Heart right ventricle (tissue), 16 donors: ENCODE measurements around the gene UBL3. TPM values are rescaled to one million over a fixed set of nuclear protein-coding genes. Genes with fewer than 3 reads are reported as not detected.

Source experiments
- ATAC-seq, 8 donors: fragments of 200-7000 bp; cut with Tn5 transposase; one replicate each; pipeline ENCODE4 v1.9.1; 2020; ENCODE audit warnings: mild to moderate bottlenecking in 8 of 8, moderate library complexity in 8 of 8, moderate number of reproducible peaks in 1 of 8
- DNase-seq, 2 donors: peaks; one replicate each; pipeline ENCODE4 v3.0.0-alpha.2; 2020
- H3K27ac ChIP-seq, 10 donors: fragments of 200-600 bp; sonication (generic) in 2 of 10; one replicate each; pipeline versions ENCODE4 v1.5.0 to v1.8.0; 2020 to 2022; ENCODE audit warnings: mild to moderate bottlenecking in 3 of 10
- H3K27me3 ChIP-seq, 7 donors: fragments of 200-600 bp; one replicate each; pipeline ENCODE4 v1.8.0; 2021 to 2022; ENCODE audit warnings: mild to moderate bottlenecking in 2 of 7
- H3K36me3 ChIP-seq, 9 donors: fragments of 200-600 bp; sonication (generic) in 1 of 9; one replicate each; pipeline versions ENCODE4 v1.5.0 to v1.8.0; 2020 to 2022; ENCODE audit warnings: mild to moderate bottlenecking in 2 of 9
- H3K4me1 ChIP-seq, 9 donors: fragments of 200-600 bp; sonication (generic) in 1 of 9; one replicate each; pipeline versions ENCODE4 v1.5.0 to v1.8.0; 2020 to 2022; ENCODE audit warnings: mild to moderate bottlenecking in 4 of 9
- H3K4me3 ChIP-seq, 10 donors: fragments of 200-600 bp; sonication (generic) in 2 of 10; one replicate each; pipeline versions ENCODE4 v1.5.0 to v1.8.0; 2020 to 2022; ENCODE audit warnings: mild to moderate bottlenecking in 7 of 10, moderate library complexity in 2 of 10
- H3K9me3 ChIP-seq, 11 donors: fragments of 200-600 bp in 10 of 11; sonication (generic) in 2 of 11; one replicate each; pipeline versions ENCODE4 v1.5.0 to v1.8.0; 2013 to 2022; ENCODE audit warnings: mild to moderate bottlenecking in 2 of 11, control low read depth in 1 of 11, moderate library complexity in 1 of 11
- CTCF ChIP-seq, 9 donors: fragments of 200-600 bp; sonication (generic) in 2 of 9; IDR thresholded peaks; one replicate each; pipeline versions ENCODE4 v1.5.0 to v1.8.0; 2021 to 2022; ENCODE audit warnings: antibody characterized with exemption in 9 of 9, mild to moderate bottlenecking in 5 of 9, moderate library complexity in 1 of 9
- WGBS, 2 donors: extraction: QIAGEN DNeasy Blood & Tissue Kit; methylation state at CpG; one replicate each; pipeline ENCODE4 v1.1.7; 2013; ENCODE audit warnings: inconsistent platforms in 1 of 2; 5-methylcytosine and 5-hydroxymethylcytosine counted together
- intact Hi-C, 10 donors: fragments of 100-400 bp; cut with DNase I; formaldehyde crosslinking; loops; one replicate each; pipeline versions ENCODE4 v1.11.1 to v1.14.2; 2022
- polyA plus RNA-seq, 2 donors: library from polyadenylated mRNA; stranded (reverse); fragments of 200-250 nt; gene quantifications; one replicate each; pipeline ENCODE4 v1.2.3, GENCODE V29; 2013
- total RNA-seq, 10 donors: library from RNA; stranded (reverse); fragmentation: NEBNext Ultra II Directional in 3 of 10; extraction: Animal tissue kit (Norgen Biotek cat#: 25700) in 3 of 10; gene quantifications; one replicate each; pipeline versions ENCODE4 v1.2.1 to v1.2.4, GENCODE V29; 2021 to 2023
- donor health status: Arrhythmogenic right ventricular cardiomyopathy.
- donor health status: ischemic (EF 13 %, LVEDD 7.1; RV severe dilation, severe dysfunction).
- donor health status: healthy with polysubstance abuse.
- donor health status: DM: no; HTN: yes; CAD: no.
- donor health status: DM: no; HTN: no; CAD: no.
- donor health status: ischemic (EF 25% LVEDD 6.9; RV normal size, moderate dysfunction).
- donor health status: ischemic (EF 25% LVEDD 5.7; RV mildly dilated, moderate dysfunction).
- donor health status: healthy.
- donor health status: DM: yes; HTN: yes; CAD: no.
- donor health status: Ischemic cardiomyopathy.
- donor health status: ischemic (EF 35%, LVEDD 5.7; RV mildly dilated, moderate dysfunction).
- donor health status: nonischemic (EF 11% LVEDD 7.7; RV severe dilation, severe dysfunction).
- donor health status: DM: yes; HTN: yes; CAD: no.
- donor health status: PGD.
- donor health status: ischemic (EF 29% LVEDD 5.4; RV normal size, mild dysfunction).
- donor health status: nonischemic (EF 23%, LVEDD 6.1; RV moderate dilation, normal function).

UBL3 gene
- total and polyA plus RNA-seq, 12 donors, result 6.7 to 24.3 (median 20.8) TPM

DNA sequence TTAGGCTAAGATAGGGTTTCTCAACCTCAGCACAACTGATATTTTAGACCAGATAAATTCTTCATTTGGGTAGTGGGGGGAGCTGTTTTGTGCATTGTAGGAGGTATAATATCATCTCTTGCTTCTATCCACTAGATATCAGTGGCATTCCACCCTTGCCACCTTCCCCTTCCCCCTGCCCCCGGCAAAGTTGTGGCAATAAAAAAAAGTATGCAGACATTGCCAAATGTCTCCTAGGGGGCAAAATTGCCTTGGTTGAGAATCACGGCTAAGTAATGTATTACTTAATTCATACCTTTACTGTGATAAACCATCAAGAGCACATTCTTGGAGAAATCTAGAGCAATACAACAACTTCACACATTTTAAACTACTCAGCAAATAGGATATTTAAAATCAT lies 51.4 kb downstream of the UBL3 start:
- 72 to 83% methylated on average over 2 of the region's 2 CpGs for WGBS, 2 donors
- no peak for DNase-seq
- no peaks in the 10 kb centered on the region for H3K27me3 ChIP-seq
- H3K9me3 ChIP-seq, result peaks cover 0 to 5% (median 0%) of the 10 kb centered on the region in 11 donors
- no peak for TF ChIP-seq CTCF (IDR thresholded peaks at IDR 0.05)
- H3K4me1 ChIP-seq, result peaks cover 0 to 24% (median 0%) of the 10 kb centered on the region in 9 donors
- intact Hi-C loops, result no loop called here
- H3K36me3 ChIP-seq, result no peaks in the 10 kb centered on the region
- no peak overlapping the region for H3K27ac ChIP-seq
- no peak overlapping the region for H3K4me3 ChIP-seq
- no peak for ATAC-seq

DNA sequence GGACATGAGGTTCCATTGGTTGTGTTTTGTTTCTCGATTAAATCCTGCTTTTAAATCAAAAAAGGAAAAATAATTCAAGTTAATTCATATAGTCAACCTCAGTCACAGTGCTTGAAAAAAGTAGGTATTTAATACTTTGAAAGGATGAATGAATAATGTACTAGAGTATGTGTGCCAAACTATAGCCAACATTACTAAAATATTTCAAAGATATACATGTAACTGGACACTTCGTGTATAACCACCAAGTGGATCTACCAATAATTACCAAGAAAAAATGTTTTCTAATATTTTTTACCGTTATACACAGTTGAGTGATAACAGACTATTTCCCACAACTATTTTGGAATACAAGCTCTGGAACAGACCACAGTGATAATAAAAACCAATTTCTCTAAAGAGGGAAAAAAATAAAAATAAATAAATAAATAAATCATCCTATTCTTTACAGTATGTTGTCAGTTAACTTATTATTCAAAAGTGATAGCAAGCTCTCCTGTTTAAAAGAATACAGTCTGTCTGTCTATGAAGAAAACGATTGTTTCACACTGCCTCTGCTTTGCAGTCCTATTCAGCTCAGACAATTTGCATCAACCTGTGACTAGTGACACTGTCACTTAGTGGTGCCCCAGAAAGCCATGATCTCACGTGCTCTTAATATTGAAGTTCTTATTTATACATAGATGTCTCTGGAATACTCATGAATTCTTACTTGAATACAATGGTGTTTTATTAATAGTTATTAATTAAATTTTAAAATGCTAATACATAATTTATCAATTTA lies 58.2 kb downstream of the UBL3 start:
- Histone ChIP-seq H3K36me3 (no peaks in the 10 kb centered on the region), H3K27me3 (no peaks in the 10 kb centered on the region), H3K4me1 (peaks cover 0 to 11% (median 3%) of the 10 kb centered on the region in 9 donors), H3K4me3 (no peak overlapping the region), H3K27ac (no peak overlapping the region), H3K9me3 (no peaks in the 10 kb centered on the region)
- 89 to 92% methylated on average over 5 of the region's 5 CpGs for WGBS, 2 donors
- DNase-seq, result no peak
- intact Hi-C loops, result no loop called here
- no peak for TF ChIP-seq CTCF (IDR thresholded peaks at IDR 0.05)
- no peak for ATAC-seq

DNA sequence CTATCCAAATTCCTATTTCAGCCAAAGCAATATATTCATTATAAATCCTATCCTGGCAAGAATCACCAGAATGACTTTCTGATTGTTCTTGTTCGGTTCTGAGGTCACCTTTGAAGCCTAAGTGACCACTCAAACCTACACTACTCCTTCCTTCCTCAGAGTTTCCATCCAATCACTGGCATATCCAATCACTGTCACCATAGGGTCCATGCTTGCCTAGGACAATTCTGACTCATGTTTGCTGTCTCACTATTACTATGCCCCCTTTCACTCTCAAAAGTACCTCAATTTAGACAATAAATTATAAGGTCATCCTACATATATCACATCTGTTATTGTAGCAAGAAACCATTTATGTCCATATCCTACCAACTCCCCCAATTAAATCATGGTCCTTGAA lies 58.9 kb downstream of the UBL3 start:
- H3K27ac ChIP-seq, result no peak overlapping the region
- peaks cover 0 to 11% (median 3%) of the 10 kb centered on the region in 9 donors for H3K4me1 ChIP-seq
- no peaks in the 10 kb centered on the region for H3K36me3 ChIP-seq
- ATAC-seq (no peak), DNase-seq (no peak)
- no peaks in the 10 kb centered on the region for H3K9me3 ChIP-seq
- H3K27me3 ChIP-seq, result no peaks in the 10 kb centered on the region
- TF ChIP-seq CTCF (IDR thresholded peaks at IDR 0.05), result no peak
- 79 to 89% methylated on average over 1 of the region's 1 CpG for WGBS, 2 donors
- no peak overlapping the region for H3K4me3 ChIP-seq
- intact Hi-C loops, result no loop called here

GRCh38 chr13:29786698-29787097 lies 63.7 kb downstream of the UBL3 start:
- H3K4me1 ChIP-seq, result peaks cover 0 to 26% (median 10%) of the 10 kb centered on the region in 9 donors
- no peak for TF ChIP-seq CTCF (IDR thresholded peaks at IDR 0.05)
- no peak for ATAC-seq
- H3K9me3 ChIP-seq, result no peaks in the 10 kb centered on the region
- DNase-seq, result no peak
- 98 to 99% methylated on average over 1 of the region's 1 CpG for WGBS, 2 donors
- intact Hi-C loops, result no loop called here
- H3K4me3 ChIP-seq, result no peak overlapping the region
- no peaks in the 10 kb centered on the region for H3K36me3 ChIP-seq
- H3K27me3 ChIP-seq, result no peaks in the 10 kb centered on the region
- H3K27ac ChIP-seq, result no peak overlapping the region
